Gastrocnemius medialis (tissue), 4 donors: ENCODE results near the gene BANP. TPM values are rescaled to one million over a fixed set of nuclear protein-coding genes. Genes with fewer than 3 reads are reported as not detected.

ENCODE experiments used
- ATAC-seq, 2 donors: fragments of 150-250 bp; one replicate each; pipeline ENCODE4 v1.9.1; 2016
- DNase-seq, 2 donors: peaks; one replicate each; pipeline ENCODE4 v3.0.0-alpha.2; 2019
- H3K27ac ChIP-seq, 4 donors: fragments of 200-600 bp; sonication (generic); 1 replicate in 1 of 4; 2 replicates in 3 of 4; pipeline ENCODE4 v1.5.1; 2016 to 2018; ENCODE audit warnings: mild to moderate bottlenecking in 2 of 4, moderate library complexity in 1 of 4
- H3K27me3 ChIP-seq, 3 donors: fragments of 200-600 bp; sonication (generic) in 2 of 3; 1 replicate in 1 of 3; 2 replicates in 2 of 3; pipeline versions ENCODE4 v1.5.1 to v1.6.0; 2016 to 2019; ENCODE audit warnings: mild to moderate bottlenecking in 1 of 3, moderate library complexity in 1 of 3
- H3K36me3 ChIP-seq, 2 donors: fragments of 200-600 bp; sonication (generic) in 1 of 2; one replicate each; pipeline ENCODE4 v1.5.1; 2017 to 2018
- H3K4me1 ChIP-seq, 2 donors: fragments of 200-600 bp; sonication (generic) in 1 of 2; one replicate each; pipeline ENCODE4 v1.5.1; 2016 to 2017; ENCODE audit warnings: mild to moderate bottlenecking in 2 of 2
- H3K4me3 ChIP-seq, 4 donors: fragments of 200-600 bp; sonication (generic) in 3 of 4; 1 replicate in 1 of 4; 2 replicates in 3 of 4; pipeline ENCODE4 v1.5.1; 2016 to 2019; ENCODE audit warnings: mild to moderate bottlenecking in 2 of 4
- H3K9me3 ChIP-seq, 3 donors: fragments of 200-600 bp; sonication (generic) in 2 of 3; 1 replicate in 1 of 3; 2 replicates in 2 of 3; pipeline ENCODE4 v1.5.1; 2016 to 2019
- POLR2A ChIP-seq, 2 donors: fragments of 450-650 bp; IDR thresholded peaks; one replicate each; pipeline ENCODE4 v1.6.1; 2017; ENCODE audit warnings: antibody characterized with exemption in 2 of 2, mild to moderate bottlenecking in 2 of 2, moderate library complexity in 2 of 2
- in situ Hi-C, 4 donors: fragments of 200-750 bp; cut with MboI; loops; one replicate each; pipeline versions ENCODE4 v1.15.0 to v1.8.0; 2017; ENCODE audit warnings: low sequenced_read_pairs in 4 of 4
- intact Hi-C: fragments of 100-400 bp; cut with DNase I; formaldehyde crosslinking; loops from one replicate; pipeline ENCODE4 v1.15.1; 2023; ENCODE audit warnings: low total_unique reads
- total RNA-seq, 4 donors: library from RNA; depleted of rRNA; stranded (reverse); fragments of >200 nt; gene quantifications; one replicate each; pipeline versions ENCODE4 v1.1.0 to v1.2.3, GENCODE V29; 2016
- TF ChIP-seq, protein P1 (sequence below), 5 experiments: fragments of 450-650 bp in 3 of 5; fragments of 200-600 bp in 2 of 5; sonication (generic) in 2 of 5; IDR thresholded peaks in 4 of 5; conservative IDR thresholded peaks in 1 of 5; 1 replicate in 4 of 5; 2 replicates in 1 of 5; pipeline ENCODE4 v1.5.1; 2016 to 2019; ENCODE audit warnings: antibody characterized with exemption in 5 of 5, mild to moderate bottlenecking in 3 of 5, moderate library complexity in 3 of 5

Gene BANP
- total RNA-seq, 4 donors from 2014 or later = 7.0 to 20.6 (median 16.1) TPM

DNA sequence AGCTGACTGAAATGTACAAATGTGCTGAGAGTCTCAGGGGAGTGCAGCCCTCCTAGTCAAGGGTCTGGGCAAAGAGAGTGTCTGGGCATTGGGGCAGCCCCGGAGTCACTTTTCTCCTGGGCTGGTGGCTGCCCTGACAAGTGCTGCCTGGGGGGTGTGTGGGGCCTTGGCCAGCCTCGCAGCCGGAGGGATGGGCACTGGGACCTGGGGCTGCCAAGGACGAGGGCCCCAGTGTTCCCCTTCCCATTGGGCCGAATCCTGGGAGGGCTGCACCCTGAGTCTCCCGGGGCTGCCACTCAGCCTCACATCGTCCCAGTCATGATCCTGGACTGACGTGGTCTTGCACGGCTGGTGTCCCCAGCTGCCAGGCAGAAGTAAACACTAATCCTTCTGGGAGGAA lies 132.3 kb downstream of the BANP start:
- in situ Hi-C loops (no loop called here), intact Hi-C loops (no loop called here)
- Histone ChIP-seq H3K4me3 (no peak overlapping the region), H3K36me3 (peaks cover 0 to 7% of the 10 kb centered on the region in 2 donors), H3K4me1 (no peaks in the 10 kb centered on the region), H3K27me3 (peaks cover 0 to 3% (median 0%) of the 10 kb centered on the region in 3 donors), H3K27ac (no peak overlapping the region), H3K9me3 (no peaks in the 10 kb centered on the region)
- ATAC-seq = no peak
- DNase-seq = no peak
- TF ChIP-seq POLR2A (IDR thresholded peaks at IDR 0.05) = no peak
- TF ChIP-seq, protein P1, sequence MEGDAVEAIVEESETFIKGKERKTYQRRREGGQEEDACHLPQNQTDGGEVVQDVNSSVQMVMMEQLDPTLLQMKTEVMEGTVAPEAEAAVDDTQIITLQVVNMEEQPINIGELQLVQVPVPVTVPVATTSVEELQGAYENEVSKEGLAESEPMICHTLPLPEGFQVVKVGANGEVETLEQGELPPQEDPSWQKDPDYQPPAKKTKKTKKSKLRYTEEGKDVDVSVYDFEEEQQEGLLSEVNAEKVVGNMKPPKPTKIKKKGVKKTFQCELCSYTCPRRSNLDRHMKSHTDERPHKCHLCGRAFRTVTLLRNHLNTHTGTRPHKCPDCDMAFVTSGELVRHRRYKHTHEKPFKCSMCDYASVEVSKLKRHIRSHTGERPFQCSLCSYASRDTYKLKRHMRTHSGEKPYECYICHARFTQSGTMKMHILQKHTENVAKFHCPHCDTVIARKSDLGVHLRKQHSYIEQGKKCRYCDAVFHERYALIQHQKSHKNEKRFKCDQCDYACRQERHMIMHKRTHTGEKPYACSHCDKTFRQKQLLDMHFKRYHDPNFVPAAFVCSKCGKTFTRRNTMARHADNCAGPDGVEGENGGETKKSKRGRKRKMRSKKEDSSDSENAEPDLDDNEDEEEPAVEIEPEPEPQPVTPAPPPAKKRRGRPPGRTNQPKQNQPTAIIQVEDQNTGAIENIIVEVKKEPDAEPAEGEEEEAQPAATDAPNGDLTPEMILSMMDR (IDR thresholded peaks at IDR 0.05 in 4 of 5, conservative IDR thresholded peaks at IDR 0.05 in 1 of 5) = no peak

DNA sequence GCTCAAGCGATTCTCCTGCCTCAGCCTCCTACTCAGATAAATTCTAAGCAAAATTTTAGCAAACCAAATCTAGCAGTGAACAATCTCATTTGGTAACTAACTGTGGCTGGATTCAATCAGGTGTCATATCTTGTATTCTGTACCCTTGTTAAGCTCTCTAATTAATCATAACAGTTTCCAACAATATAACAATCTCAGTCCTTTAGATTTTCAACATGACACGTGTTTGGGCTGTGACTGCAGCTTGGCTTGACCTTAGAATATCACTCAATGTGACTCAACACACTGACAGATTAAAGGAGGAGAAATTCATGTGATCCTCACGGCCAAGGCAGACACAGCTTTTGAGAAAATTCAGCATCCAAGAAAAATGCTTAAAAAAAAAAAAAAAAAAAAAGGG lies 133.6 kb downstream of the BANP start:
- ATAC-seq (no peak), DNase-seq (no peak)
- Histone ChIP-seq H3K27ac (no peak overlapping the region), H3K4me3 (no peak overlapping the region), H3K4me1 (no peaks in the 10 kb centered on the region), H3K27me3 (peaks cover 0 to 3% (median 0%) of the 10 kb centered on the region in 3 donors), H3K9me3 (no peaks in the 10 kb centered on the region), H3K36me3 (peaks cover 0 to 7% of the 10 kb centered on the region in 2 donors)
- TF ChIP-seq, protein P1 (IDR thresholded peaks at IDR 0.05 in 4 of 5, conservative IDR thresholded peaks at IDR 0.05 in 1 of 5) = no peak
- TF ChIP-seq POLR2A (IDR thresholded peaks at IDR 0.05) = no peak
- in situ Hi-C loops = no loop called here
- intact Hi-C loops = no loop called here

DNA sequence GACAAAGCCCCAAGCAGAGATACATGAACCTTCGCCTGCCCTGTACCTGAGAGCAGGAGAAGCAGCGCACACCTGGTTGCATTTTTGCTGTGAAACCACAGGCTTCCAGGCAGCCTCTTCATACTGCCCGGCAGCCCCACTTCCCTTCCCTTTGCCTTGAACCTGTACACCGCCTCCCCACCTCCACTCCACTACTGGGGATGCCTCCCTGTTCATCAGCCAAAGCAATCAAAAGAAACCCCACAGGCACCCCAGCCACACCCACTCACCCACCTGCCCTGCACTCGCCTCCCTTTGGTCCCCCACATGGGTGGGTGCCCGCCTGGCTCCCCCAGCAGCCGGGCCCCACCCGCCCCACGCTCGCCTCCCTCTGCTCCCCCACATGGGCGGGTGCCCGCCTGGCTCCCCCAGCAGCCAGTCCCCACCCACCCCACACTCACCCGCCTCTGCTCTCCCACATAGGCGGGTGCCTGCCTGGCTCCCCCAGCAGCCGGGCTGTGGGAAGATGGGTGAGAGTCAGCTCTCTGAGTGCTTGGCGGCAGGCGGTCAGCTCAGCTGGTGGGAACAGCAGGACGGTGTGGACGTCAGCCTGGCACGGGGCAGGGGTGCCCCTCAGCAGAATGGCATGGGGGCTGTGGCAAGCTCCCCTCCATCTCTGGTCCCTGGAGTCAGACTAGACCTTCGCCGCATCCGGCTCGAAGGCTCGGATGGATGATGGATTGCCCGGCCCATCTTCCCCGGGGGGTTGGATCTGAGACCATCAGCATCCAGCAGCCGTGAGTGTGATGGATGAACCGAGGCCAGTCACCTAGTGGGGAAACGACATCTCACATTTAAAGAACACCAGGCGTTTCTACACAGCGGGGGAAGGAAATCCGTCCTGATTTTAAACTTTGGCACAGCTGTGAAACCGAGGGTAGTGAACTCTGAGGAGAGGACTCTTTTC lies 135.6 kb downstream of the BANP start:
- Histone ChIP-seq H3K4me3 (no peak overlapping the region), H3K4me1 (peaks cover 0 to 14% of the 10 kb centered on the region in 2 donors), H3K9me3 (no peaks in the 10 kb centered on the region), H3K36me3 (peaks cover 0 to 7% of the 10 kb centered on the region in 2 donors), H3K27ac (no peak overlapping the region), H3K27me3 (peaks cover 0 to 6% (median 3%) of the 10 kb centered on the region in 3 donors)
- ATAC-seq = no peak
- no peak for DNase-seq
- in situ Hi-C loops (no loop called here), intact Hi-C loops (no loop called here)
- TF ChIP-seq POLR2A (IDR thresholded peaks at IDR 0.05) = no peak
- TF ChIP-seq, protein P1 (IDR thresholded peaks at IDR 0.05 in 4 of 5, conservative IDR thresholded peaks at IDR 0.05 in 1 of 5) = no peak

DNA sequence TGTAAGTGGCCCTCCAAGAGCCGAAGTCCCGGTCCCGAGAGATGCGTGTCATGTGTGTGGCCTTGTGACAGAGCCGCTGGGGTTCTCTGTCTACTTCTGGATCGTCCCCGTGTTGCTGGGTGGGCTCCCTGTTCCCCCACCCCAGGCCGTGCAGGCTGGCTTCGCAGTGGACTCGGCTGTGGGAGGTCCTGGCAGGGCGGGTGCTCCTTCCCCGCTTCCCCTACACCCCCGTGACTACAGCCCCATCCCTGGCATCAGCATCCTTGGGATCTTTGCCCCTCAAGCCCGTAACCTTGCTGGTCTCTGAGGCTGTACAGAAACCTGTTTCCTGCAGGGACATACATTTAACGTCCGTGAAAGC lies 136.3 kb downstream of the BANP start:
- in situ Hi-C loops = no loop called here
- TF ChIP-seq POLR2A (IDR thresholded peaks at IDR 0.05) = no peak
- TF ChIP-seq, protein P1 (IDR thresholded peaks at IDR 0.05 in 4 of 5, conservative IDR thresholded peaks at IDR 0.05 in 1 of 5) = no peak
- Histone ChIP-seq H3K36me3 (peaks cover 0 to 5% of the 10 kb centered on the region in 2 donors), H3K9me3 (no peaks in the 10 kb centered on the region), H3K27ac (no peak overlapping the region), H3K27me3 (peaks cover 0 to 6% (median 3%) of the 10 kb centered on the region in 3 donors), H3K4me1 (peaks cover 0 to 14% of the 10 kb centered on the region in 2 donors), H3K4me3 (no peak overlapping the region)
- no peak for DNase-seq
- intact Hi-C loops = no loop called here
- ATAC-seq = no peak
